Globus pallidus (tissue), 1 donor: ENCODE results near the gene ADCY6.
A peak's percentile ranks its signal among the peaks of the same experiment; 100 is the strongest.

Source experiments
- DNase-seq: peaks from one replicate; pipeline ENCODE4 v3.0.0-alpha.2; 2015; ENCODE audit warnings: low spot score

The ADCY6 gene

DNA sequence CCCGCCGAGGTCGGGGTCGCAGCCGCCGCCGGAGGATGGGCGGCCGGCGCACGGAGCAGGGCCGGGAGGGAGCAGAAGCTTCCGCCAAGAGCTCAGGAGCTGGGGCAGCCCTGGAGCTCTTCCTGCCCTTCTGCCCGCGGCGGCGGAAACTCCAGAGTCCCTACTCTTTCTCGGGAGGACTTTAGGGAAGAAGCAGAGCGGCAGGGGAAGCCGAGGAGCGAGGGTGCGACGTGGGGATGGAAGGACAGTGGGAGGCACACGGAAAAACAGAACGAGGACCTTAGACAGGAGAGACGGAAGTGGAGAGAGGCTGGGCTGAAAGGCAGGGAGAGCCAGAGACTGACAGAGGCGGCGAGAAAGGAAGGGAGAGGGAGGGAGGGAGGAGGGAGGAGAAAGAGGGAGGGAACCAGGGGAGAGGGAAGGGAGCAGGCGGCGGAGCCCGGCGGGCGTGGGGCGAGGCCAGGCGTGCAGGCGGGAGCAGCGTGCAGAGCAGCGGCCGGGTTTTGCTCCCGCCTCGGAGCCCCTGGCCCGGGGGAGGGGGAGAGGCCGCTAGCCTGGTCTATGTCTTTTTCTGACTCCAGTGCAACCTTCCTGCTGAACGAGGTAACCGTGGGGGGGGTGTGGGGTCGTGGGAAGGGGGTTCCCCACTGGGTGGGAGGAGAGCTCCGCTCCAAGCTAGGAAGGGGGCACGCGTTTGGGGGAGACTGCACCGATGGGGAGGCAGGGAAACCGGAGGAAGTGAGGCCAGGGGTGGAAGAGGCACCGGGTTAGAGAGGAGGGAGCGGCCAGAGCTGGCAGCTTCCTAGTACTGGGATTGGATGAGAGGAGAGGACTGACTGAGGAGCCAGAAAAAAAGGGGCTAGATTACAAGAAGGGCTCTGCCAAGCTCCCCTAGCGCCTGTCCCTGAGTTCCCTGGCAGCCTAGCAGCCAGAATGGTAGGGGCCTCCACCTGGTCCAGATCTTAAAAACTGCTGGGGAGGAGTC lies 26.5 kb upstream of the ADCY6 start:
- DNase-seq = peak; percentile 45

- peak; percentile 56 for DNase-seq
Observed at GRCh38 chr12:48814262-48815125, 25.6 kb upstream of the ADCY6 start.

DNA sequence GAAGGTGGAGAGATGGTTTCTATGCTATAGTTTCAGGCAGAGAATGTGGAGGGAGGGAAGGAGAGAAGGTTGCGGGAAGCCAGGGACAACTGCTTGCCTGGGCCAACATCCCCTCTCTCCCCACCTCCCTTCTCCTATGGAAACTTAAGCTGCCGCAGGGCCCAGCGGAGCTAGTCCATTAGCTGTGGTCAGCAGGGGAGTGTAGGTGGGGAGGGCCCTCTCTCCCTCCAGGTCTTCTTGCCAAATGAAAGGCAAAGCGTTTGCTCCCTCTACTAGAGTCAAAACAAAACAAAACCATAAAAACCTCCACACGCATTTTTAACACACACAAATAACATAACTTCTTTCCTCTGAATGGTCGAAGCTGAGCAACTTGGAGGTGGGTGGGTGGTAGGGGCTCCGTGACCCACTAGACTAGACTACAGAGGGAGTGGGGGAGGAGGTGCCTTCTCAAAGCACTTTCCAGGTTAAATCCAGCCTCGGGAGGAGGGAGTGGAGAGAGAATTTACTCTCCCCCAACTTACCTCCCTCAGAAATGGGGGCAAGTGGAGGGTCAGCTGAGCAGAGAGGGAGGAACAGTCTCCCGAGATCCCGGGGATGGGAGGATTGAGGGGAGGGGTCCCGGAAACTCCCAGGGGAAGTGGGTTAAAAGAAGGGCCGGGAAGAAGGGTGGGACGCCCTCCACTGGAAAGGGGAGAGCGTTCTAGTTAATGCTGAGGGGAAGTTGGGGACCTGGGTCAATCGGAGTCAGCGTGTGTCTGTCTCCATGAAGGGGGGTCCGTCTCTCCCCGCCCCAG lies 24.8 kb upstream of the ADCY6 start:
- no peak for DNase-seq

- DNase-seq = no peak
Observed at GRCh38 chr12:48812389-48812788, 23.5 kb upstream of the ADCY6 start.

- DNase-seq = no peak
Observed at GRCh38 chr12:48811437-48812090, 22.7 kb upstream of the ADCY6 start.

- no peak for DNase-seq
Observed at GRCh38 chr12:48810903-48811431, 22.1 kb upstream of the ADCY6 start.

GRCh38 chr12:48807981-48808380 lies 19.1 kb upstream of the ADCY6 start:
- DNase-seq = no peak

DNA sequence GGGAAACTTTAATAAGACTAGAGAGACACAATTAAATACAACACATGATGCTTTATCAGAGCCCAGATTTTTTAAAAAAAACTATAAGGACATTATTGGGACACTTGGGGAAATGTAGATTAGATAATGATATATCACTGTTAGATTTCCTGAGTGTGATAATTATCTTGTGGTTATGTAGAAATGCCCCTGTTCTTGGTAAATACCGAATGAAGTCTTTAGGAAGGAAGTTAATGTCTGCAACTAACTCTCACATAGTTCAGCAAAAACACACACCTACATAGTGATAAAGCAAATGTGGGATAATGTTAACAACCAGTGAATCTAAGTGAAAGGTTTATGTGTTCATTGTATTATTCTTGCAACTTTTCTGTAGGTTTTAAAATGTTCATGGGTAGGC lies 14.8 kb upstream of the ADCY6 start:
- no peak for DNase-seq

DNA sequence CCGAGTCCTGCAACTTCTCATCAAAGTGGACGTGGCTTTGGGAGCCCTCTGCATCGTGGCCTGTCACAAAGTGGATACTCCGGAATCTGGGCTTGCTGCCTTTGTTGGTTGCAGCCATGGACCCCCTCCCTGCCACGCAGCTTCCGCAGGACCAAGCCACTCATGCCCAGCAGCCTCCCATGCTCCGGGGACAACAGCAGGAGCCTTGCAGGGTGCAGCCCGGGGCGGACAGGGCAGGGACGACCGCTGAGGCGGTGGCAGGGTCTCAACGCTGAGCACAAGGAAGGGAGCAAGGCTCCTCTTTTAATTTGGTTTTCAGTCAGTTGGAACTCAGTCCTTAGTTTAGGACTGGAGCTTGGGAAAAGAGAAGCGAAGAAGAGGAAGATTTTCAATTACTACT lies 12.1 kb upstream of the ADCY6 start:
- DNase-seq = no peak

DNA sequence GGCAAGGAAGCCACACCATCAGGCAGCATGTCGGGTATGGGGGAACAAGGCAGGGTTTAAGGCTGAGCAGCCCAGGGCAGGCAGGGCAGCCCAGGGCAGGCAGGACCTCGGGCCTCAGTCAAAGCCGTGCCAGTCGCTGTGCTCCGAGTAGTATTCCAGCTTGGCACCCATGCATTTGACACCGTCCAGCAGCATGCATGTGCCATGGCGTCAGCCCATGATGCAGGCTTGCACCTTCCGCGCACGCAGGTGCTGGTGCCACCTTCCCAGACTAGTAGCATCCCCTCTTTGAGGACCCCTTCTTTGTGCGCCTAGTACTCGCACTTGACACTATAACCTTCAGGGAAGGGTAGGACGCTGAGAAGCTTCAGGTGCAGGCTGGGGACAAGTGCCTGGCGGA lies 11.6 kb upstream of the ADCY6 start:
- no peak for DNase-seq

DNA sequence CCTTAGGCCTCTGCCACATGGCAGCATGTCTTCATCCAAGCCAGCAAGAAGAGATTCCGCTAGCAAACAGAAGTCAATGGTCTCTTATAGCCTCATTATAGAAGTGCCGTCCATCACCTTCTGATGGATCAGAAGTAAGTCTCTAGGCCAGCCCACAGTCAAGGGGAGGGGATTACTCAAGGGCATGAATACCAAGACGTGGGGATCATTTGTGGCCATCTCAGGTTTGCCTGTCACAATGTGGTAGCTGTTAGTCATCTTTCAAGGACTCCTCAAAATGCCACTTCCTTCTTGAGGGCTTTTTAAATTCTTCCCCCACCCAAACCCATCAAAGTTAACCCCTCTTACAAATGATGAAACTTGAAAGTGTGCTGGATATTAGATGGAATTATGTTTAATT lies 8.1 kb upstream of the ADCY6 start:
- no peak for DNase-seq

DNA sequence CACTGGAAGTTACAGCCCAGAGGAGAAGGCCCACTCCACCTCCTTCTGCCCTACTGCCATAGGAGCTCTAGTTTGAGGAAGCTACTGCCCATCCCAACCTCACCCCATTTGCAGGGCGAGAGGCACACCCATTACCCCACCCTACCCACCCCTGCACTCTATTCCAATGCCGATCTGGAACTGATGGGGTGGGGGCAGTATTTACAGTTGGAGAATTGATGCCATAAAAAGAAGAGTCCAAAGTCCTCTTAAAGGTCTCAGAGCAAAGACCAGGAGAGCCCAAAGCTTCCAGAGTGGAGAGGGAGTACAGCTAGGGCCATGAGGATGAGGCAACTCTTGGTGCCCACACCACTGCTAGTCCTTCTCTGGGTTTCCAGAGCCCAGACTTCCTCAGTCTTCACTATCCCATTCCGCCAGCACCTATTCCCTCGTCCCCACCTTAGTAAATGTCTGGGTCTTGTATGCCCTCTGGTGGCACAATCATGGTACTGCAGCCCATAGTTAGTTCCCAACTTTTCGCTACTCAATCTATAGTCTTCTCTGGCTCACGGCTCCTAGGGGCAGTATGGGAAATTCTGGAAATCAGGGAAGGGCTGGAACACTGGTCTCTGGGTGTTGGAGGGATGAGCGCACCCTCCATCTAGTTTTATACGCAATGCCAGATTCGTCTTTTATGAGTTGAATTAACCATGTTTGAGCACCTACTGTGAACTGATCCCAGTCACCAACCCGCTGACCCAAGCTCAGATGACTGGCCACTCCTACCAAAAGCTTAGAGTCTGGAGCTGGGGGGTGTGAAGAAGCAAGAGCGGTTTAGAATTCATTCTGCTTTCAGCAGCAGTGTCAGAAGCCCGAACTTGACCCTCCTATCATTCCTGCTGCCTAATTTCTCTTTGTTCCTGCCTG lies 6.9 kb upstream of the ADCY6 start:
- DNase-seq = peak; percentile 68

DNA sequence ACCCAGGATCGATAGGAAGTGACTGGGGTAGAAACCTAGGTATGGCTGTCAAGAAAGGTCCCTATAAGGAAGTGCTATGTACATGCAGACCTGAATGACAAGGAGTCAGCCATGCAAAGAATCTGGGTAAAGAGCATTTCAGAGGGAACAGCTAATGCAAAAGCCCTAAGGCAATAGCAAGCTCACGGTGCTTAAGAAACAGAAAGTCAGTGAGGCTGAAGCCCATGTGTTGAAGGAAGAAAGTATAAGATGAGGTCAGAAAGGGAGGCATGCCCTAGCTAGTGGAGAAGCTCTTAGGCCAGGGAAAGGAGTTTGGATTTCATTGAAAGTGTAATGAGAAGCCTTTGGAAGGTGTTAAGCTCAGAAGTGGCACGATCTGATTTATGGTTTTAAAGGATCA lies 6.0 kb upstream of the ADCY6 start:
- DNase-seq = no peak

DNA sequence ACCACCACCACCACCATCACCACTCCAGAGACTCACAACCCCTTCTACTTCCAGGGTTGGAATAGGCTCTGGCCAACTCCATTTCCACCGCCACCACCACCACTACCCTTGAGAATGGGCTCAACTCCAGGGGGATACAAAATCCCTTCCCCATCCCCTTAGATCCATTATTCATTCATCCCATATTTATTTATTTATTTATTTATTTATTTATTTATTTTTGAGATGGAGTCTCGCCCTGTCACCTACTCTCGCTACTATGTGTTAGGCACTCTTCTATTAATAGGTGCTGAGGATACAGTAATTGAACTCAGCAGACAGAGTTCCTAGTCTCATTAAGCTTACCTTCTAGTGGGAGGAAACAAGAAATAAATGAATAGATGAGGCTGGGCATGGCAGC lies 4.8 kb upstream of the ADCY6 start:
- no peak for DNase-seq

DNA sequence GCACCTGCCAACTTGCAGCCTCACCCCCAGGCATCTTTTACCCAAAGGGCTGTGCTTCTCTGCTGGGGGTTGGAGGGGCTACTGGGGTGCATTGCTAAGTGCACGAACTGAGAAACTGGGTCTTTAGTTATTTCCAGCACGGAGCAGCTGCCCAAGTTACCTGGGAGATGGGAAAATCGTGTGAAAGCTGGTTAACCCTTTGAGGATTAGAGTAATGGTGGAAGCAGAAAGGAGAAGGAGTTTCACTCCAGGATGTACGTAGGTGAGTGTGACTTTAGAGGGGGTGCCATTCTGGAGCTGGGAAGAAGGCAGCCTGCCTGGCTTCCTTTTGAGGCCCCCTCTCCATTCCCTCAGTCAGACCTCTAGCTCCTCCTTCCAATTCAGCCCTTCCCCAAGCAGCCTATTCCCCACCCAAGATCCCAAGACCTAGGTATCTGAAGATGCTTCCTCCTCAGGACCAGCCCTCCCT lies 1.0 kb upstream of the ADCY6 start:
- DNase-seq = no peak

GRCh38 chr12:48788524-48788853 lies 400 bp downstream of the ADCY6 start:
- DNase-seq = no peak

GRCh38 chr12:48787791-48788523 lies 932 bp downstream of the ADCY6 start:
- no peak for DNase-seq

DNA sequence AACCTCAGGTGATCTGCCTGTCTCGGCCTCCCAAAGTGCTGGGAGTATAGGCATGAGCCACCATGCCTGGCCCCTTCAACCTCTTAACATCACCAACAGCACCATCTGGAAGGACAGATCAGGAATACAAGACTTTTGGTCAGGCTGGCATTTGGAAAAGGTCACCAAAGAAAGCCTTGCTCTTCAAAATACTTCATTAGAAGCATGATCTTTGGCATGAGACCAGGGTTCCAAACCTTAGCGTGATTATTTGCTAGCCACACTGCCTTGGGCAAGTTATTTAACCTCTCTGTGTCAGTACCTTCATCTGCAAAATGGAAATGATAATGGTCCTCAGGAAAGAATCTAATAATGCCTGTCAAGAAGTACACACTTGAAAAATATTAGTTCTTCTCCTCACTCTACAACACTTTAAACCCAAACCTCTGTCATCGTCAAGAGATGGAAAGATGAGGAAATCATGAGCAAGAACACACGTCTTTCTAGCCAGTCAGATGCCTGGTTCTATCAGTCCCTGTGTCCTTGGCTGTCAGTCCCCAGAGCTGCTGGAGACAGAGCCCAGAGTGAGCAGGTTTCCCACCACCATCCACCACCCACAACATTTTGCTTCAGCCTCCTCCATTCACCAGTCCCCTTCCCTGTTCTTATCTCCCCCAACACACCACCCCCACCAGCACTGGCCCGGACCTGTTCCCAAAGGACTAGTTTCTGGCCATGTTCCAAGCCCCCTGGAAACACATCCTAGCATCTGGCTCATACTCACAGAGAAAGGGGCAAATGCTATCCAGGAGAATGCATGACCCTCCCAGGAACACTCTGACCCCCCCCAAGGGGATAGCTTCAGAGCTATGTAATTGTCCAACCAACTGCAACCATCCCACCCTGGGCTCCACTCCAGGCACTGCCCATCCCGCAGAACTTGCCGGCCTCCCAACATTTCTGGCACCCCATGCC lies 2.0 kb downstream of the ADCY6 start:
- DNase-seq = no peak
